ENCODE data around the gene ARHGAP29. TPM values are rescaled to one million over a fixed set of nuclear protein-coding genes. Genes with fewer than 3 reads are reported as not detected.

Gene ARHGAP29
- total and polyA plus RNA-seq, 12 donors: 5.3 to 16.7 (median 10.4) TPM

- Histone ChIP-seq H3K9me3 (replicated peaks in 1 of 3) (no peaks in the 10 kb centered on the region), H3K27me3 (no peaks in the 10 kb centered on the region), H3K27ac (no peak overlapping the region), H3K4me1 (replicated peaks in 1 of 2) (no peaks in the 10 kb centered on the region), H3K4me3 (no peak overlapping the region), H3K36me3 (replicated peaks in 1 of 2) (no peaks in the 10 kb centered on the region)
- no peak for TF ChIP-seq CTCF (IDR thresholded peaks at IDR 0.05)
- no peak for TF ChIP-seq POLR2A (IDR thresholded peaks at IDR 0.05)
- intact Hi-C loops (cut with DNase I): no loop called here
- DNase-seq: no peak
- WGBS, 4 donors: 60 to 81% (median 68%) methylated on average over 4 of the region's 4 CpGs
Observed at GRCh38 chr1:94285031-94285654, 47.8 kb upstream of the ARHGAP29 start.

- DNase-seq: no peak
- intact Hi-C loops (cut with DNase I): no loop called here
Observed at GRCh38 chr1:94284476-94284875, 47.1 kb upstream of the ARHGAP29 start.

GRCh38 chr1:94283462-94283861 lies 46.1 kb upstream of the ARHGAP29 start:
- TF ChIP-seq POLR2A (IDR thresholded peaks at IDR 0.05): no peak
- TF ChIP-seq CTCF (IDR thresholded peaks at IDR 0.05): no peak
- no peaks in the 10 kb centered on the region for H3K9me3 ChIP-seq (replicated peaks in 1 of 3)
- WGBS, 4 donors: 81 to 83% (median 82%) methylated on average over 1 of the region's 1 CpG
- no peak overlapping the region for H3K4me3 ChIP-seq
- H3K36me3 ChIP-seq (replicated peaks in 1 of 2): no peaks in the 10 kb centered on the region
- no peaks in the 10 kb centered on the region for H3K27me3 ChIP-seq
- intact Hi-C loops (cut with DNase I): no loop called here
- H3K27ac ChIP-seq: no peak overlapping the region
- DNase-seq: no peak
- H3K4me1 ChIP-seq (replicated peaks in 1 of 2): no peaks in the 10 kb centered on the region

More at GRCh38 chr1:94284476-94284875, 47.1 kb upstream of the ARHGAP29 start:
- Histone ChIP-seq H3K4me1 (replicated peaks in 1 of 2) (no peaks in the 10 kb centered on the region), H3K9me3 (replicated peaks in 1 of 3) (no peaks in the 10 kb centered on the region), H3K4me3 (no peak overlapping the region), H3K36me3 (replicated peaks in 1 of 2) (no peaks in the 10 kb centered on the region), H3K27ac (no peak overlapping the region), H3K27me3 (no peaks in the 10 kb centered on the region)
- TF ChIP-seq POLR2A (IDR thresholded peaks at IDR 0.05): no peak
- TF ChIP-seq CTCF (IDR thresholded peaks at IDR 0.05): no peak
- 46 to 76% (median 68%) methylated on average over 2 of the region's 2 CpGs for WGBS, 4 donors

GRCh38 chr1:94282143-94282711 lies 44.8 kb upstream of the ARHGAP29 start:
- no peaks in the 10 kb centered on the region for H3K9me3 ChIP-seq (replicated peaks in 1 of 3)
- no peaks in the 10 kb centered on the region for H3K4me1 ChIP-seq (replicated peaks in 1 of 2)
- 84 to 89% (median 87%) methylated on average over 5 of the region's 5 CpGs for WGBS, 4 donors
- DNase-seq: no peak
- no peak for TF ChIP-seq POLR2A (IDR thresholded peaks at IDR 0.05)
- TF ChIP-seq CTCF (IDR thresholded peaks at IDR 0.05): no peak
- H3K4me3 ChIP-seq: no peak overlapping the region
- intact Hi-C loops (cut with DNase I): no loop called here
- H3K27me3 ChIP-seq: no peaks in the 10 kb centered on the region
- H3K27ac ChIP-seq: no peak overlapping the region
- no peaks in the 10 kb centered on the region for H3K36me3 ChIP-seq (replicated peaks in 1 of 2)

Measured in adrenal gland (tissue), 12 donors.